Jurkat, Clone E6-1 (cell line): ENCODE measurements around the gene KRT34.
"Not testable (repeated sequence)": the region's sequence is repeated elsewhere in the genome, so short reads cannot be mapped to it uniquely, and the experiment has no call there.

Experiments
- DNase-seq: peaks from one replicate; pipeline ENCODE4 v3.0.0-alpha.2; 2011; ENCODE audit warnings: low read depth, low spot score
- H3K4me3 ChIP-seq: 2 replicates; pipeline ENCODE4 v1.5.1; 2011; ENCODE audit warnings: mild to moderate bottlenecking, low read length, control low read depth, moderate library complexity

KRT34 gene

DNA sequence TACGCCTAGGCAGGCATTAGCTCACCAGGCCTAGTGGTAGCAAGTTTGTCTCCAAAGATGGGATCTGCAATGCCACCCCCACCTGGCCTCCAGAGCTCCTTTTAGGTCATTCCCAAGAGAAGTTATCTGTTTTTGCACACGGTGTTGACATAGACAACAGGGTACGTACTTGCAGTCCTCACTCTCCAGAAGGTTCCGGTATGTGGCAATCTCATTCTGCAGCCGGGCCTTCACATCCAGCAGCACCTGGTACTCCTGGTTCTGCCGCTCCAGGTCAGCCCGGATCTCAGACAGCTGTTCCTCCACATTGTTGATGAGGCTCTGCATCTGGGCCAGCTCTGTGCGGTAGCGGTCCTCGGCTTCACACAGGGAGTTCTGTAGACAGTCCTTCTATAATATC is 25.1 kb upstream of the KRT34 start:
- DNase-seq: no peak
- H3K4me3 ChIP-seq: no peak overlapping the region

DNA sequence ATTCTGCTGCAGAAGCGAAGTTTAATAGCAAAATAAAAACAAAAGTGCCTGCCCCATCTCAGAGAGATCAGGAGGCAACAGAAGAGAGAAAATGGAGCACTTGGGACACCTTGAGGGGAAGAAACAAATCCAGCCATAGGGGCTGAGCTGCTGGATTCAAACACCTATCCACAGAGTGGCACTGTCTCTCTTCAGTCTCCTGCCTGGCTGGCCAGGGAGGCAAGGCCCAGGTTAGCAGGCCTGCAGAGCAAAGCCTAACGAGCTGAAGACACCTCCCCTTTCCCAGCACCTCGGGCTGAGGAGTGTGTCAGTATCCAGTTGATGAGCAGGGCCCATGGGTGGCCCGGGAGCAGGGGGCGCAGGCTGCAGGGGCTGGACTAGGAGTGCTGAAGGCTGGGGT is 24.1 kb upstream of the KRT34 start:
- no peak for DNase-seq
- no peak overlapping the region for H3K4me3 ChIP-seq

DNA sequence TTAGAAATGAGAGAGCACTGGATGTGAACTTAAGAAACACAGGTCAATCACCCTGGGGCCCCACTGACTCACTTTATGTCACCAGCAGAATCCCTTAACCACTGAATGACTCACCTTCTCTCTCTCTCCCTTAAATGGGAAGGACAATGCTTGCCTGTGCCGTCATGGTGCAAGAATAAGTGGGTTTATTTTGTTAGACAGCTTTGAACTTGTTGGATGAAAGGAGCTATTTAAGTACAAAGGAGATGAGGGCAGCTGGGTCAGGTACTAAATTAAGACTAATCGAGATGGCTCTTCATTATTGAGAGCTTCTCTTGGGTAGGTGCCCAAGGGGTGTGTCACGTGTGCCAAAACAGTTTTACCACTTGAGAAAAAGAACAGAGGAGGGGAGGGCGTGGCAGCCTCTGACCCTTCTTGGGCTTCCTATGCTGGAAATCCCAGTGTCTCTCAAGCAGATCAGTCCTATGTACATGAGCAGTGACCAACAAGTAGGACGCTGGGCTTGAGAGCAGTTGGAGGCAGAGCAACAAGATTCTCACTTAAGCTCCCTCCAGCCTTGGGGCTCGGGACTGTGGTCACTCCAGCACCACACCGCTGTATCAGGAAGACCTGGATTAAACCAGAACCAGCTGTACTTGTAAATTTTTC is 22.0 kb upstream of the KRT34 start:
- DNase-seq: no peak
- no peak overlapping the region for H3K4me3 ChIP-seq

DNA sequence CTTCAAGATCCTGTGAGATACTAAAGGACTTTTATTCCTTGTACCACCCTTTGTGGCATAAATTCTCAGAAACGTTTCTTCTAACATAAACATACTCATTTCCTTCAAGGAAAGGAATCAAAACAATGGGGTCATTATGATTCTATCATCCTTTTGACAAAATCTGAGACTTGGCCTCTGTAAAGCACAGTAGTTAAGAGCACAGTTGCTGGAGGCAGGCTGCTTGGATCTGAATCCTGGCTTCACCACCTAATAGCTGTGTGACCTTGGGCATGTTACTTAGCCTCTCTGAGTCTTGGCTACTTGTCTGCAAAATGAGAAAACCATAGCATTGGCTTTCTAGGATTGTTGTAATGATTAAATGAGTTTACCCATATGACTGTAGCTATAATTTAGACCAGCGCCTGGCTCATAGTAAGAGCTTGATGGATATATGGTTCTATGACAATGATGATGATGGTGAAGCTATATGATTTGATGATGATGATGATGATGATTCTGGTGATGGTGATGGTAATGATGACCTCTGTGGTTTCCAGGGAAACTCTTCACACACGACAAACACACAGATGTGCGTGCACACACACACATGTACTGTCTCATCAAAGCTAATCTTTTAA is 21.4 kb upstream of the KRT34 start:
- no peak for DNase-seq

DNA sequence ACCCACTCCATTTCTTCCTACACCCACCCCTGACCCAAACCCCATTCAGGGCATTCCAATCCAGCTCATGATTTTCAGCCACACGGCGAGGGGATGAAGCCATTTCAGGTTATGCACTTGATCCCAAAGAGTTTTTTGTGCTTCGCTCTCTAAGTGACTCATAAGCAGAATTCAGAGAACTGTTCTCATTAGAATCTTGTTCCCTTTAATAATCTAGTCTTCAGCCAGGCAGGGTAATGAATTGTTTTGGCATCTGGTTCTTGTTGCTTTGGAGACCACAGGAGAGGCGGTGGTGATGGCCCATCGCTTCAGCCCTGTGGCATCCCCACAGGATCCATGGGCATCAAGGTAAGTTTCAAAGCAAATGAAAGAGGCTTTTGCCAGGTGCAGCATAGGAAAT is 20.1 kb upstream of the KRT34 start:
- no peak for DNase-seq
- no peak overlapping the region for H3K4me3 ChIP-seq

More for the DNA sequence above, 21.4 kb upstream of the KRT34 start:
- H3K4me3 ChIP-seq: no peak overlapping the region

DNA sequence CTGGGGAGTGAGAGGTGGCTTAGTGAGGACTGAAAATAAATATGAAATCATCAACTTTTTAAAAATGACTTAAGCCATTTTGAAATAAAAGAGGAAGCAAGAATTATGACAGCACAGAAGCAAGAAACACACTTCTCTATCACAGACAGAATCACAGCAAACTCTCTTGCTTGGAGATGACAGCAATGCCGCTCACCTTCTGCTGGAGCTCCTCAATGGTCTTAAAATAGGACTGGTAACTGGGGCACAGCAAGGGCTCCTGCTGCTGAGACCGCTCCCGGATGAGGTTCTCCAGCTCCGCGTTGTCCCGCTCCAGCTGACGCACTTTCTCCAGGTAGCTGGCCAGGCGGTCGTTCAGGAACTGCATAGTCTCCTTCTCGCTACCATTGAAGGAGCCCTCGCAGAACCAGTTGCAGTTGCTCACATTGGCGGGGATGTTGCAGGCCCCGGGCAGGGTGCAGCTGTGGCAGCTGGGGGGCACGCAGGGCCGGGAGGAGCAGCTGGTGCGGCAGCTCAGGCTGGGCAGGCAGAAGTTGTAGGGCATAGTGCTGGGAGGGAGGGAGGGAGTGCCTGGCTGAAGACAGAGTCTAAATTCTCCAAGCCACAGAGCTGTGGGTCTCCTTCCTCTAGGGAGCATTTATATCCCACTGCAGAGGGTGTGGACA is 15.0 kb upstream of the KRT34 start, which contains the start of gene KRT31:
TSS of gene KRT31 (minus strand) at position 613 of the 665 bp plus-strand sequence. CDS start at position 544, 69 bp downstream.
- no peak for DNase-seq
- H3K4me3 ChIP-seq: no peak within 1 kb of the TSS

DNA sequence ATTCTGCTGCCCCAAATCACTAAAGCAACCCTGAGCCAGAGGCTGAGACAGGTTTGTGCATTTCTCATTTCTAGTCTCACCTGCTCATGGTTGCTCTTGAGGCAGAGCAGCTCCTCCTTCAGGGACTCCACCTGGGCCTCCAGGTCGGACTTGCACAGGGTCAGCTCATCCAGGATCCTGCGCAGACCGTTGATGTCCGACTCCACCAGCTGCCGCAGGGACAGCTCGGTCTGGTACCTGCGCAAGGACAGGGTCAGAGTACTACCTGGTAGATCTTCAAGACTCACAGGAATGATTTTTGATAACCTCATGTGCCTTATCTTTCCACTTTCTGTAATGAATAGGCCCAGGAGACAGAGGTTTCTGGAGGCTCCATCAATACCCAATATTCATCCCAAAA is 14.2 kb upstream of the KRT34 start:
- no peak for DNase-seq
- H3K4me3 ChIP-seq: no peak overlapping the region

DNA sequence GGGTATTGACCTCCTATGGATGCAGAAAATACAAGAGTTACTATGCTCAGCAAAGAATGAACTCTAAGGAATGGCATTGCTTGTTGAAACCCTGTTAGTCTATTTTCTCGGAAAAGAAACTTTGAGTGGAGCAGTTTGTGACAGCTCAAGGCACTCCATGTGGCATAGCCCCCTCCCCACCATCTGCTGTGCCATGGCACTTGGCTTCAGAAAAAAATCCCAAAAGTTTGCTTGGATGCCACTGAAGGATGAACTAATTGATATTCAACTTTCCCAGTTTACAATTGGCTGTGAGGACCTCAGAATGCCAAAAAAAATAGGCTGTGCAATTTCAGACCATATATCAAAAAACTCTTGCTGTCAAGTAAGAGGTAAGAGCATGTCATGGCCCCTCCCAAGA is 13.5 kb upstream of the KRT34 start:
- no peak overlapping the region for H3K4me3 ChIP-seq
- no peak for DNase-seq

DNA sequence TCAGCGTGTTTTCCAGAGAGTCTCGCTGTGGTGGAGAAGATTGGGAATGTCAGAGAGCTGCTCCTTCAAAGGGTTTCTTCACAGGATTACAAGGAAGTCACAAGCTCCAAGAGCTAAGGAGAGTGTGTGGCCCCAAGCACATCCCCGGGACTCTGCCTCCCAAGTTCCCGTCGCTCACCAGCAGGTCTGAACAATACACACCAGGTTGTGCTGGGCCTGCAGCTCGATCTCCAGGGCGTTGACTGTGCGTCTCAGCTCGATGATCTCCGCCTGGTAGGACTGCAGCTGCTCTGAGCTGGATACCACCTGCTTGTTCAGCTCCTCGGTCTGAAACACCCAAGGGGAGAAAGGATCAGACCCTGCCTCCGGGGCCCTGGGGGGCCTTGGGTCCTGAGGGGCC is 12.9 kb upstream of the KRT34 start:
- H3K4me3 ChIP-seq, DNase-seq: not testable (repeated sequence)

DNA sequence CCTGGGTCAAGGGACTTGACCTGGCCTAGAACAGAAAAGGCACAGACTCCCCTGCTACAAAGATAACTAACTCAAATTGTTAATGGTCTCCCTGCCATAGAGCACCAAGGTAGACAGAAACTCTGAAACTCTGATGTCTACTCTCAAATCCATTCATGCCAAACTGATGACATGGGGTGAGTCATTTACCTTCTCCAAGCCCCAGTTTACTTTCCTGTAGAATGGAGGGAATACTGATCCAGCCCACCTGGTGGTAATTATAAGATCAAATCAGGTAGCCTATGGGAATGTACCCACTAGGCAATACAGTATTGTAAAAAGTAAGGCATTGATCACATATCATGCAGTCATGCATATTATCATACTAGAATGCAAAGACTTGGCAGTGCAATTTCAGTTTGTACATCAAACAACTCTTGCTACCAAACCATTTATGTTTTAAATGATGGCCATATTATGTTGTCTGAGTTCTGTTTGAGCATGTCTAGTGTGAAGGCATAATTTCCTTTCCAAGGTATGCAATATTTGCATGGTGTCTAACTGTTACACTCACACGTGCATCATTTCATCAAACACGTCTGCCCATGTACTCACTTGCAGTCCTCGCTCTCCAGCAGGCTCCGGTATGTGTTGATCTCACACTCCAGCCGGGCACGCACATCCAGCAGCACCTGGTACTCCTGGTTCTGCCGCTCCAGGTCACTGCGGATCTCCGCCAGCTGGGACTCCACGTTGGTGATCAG is 12.3 kb upstream of the KRT34 start:
- H3K4me3 ChIP-seq: no peak overlapping the region
- DNase-seq: no peak

DNA sequence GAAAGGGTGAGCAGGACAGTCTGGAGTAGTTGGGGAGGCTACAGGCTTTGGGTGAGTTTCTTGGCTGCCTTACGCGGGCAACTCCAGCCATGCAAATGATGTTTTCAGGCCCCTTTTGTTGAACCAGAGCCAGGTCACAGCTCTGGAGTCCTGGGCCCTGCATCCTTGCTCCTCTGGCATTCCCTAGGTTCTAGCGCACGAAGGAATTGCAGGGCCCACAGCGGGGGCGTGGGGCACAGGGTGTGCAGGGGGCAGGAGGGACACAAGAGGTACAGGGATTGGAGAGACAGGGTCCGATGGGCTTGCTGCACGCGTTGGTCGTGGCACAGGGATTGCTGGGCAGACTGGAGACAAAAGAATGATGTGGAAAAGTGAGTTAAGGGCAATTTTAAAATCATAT is 11.7 kb upstream of the KRT34 start:
- no peak overlapping the region for H3K4me3 ChIP-seq
- no peak for DNase-seq

DNA sequence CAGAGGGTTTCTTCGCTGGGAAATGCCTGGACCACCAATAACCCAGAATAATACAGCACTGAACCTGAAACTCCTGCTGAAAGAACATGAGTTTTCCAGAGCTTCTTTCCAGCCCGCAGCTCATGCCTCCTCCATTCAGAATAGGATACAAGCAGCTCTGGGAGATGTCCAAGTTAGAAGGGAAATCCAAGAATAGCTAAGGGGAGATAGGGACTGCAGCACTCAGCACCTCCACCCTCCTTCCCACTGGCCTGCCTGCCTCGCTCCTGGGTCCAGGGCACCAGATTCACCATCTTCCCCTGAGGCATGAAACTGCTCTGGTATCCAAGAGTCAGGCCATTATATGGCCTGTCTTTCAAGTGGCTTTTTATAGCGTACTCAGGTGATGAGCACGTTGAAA is 11.2 kb upstream of the KRT34 start:
- H3K4me3 ChIP-seq: no peak overlapping the region
- no peak for DNase-seq

DNA sequence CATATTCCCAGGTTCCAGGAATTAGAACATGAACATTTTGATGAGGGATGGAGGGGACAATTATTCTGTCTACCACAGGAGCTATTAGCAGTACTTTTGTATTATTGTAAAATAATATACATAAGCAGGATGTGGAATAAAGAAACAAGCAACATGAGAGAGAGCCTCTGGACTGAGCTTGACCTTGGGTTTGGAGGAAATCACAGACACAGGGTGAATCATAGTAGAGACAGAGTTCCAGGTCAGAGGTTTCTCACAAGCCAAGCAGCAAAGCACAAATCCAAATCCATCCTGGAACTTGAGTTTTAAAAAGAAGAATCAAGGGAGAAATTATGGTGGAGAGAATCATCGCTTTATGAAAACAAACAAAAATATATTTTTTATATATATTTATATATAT is 10.2 kb upstream of the KRT34 start:
- DNase-seq: no peak
- H3K4me3 ChIP-seq: no peak overlapping the region

DNA sequence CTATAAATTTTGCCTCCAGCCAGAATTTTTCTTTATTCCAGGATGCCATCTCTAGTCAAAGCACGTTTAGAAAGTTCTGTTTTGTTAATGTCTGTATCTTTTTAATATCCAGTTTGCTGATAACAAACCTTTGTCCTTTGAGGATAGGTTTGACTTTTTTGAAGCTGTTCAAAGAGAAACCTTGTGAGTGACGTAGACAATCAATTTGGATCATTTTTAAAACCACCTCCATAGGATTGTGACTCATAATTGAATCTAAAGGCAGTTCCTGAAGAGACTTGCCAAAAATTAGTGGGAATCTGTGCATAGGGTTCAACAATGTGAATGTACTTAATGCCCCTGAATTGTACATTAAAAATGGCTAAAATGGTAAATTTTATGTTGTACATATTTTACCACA is 9.4 kb upstream of the KRT34 start:
- DNase-seq: no peak
- H3K4me3 ChIP-seq: no peak overlapping the region

DNA sequence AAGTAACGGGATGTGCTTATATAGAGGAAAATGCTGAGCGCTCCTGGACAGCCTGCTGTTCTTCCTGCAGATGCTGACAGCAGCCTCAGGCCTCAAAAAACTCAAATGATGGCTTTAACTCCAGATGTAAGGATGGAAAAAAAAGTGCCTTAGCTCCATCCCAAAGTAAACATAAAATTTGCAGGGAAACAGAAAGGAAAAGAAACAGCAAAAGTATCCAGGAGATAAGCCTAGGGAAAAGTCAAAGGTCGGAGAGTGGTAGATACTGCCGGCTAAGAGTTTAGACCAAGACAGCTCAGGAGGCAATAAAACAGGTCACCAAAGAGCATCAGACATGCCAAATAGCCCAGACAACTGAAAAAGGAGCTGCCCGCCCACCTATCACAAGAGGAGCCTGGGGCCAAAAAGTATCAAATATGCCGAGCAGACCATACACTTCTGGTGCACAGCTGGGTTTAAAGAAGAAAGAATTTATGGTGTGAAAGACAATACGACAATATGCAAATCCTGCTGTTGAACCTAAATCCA is 8.4 kb upstream of the KRT34 start:
- no peak for DNase-seq
- no peak overlapping the region for H3K4me3 ChIP-seq

DNA sequence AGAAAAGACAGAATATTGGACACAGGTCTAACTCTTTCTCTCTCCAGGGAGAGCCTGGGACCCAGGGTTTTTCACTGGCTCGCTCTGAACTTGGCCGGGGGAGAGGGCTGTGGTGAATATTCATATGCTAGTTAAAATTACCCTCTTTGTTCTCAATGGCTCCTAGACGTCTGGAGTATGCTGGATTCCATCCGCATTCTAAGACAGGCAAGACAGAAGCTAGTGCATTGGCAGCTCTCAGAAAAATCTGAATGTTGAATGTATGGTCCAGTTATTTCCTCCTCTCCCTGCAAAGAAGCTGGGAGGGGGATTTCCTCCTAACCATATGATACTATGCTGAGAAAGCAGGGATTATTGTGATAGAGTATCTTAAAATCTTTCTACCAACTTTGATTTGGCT is 5.6 kb upstream of the KRT34 start:
- DNase-seq: no peak
- no peak overlapping the region for H3K4me3 ChIP-seq

DNA sequence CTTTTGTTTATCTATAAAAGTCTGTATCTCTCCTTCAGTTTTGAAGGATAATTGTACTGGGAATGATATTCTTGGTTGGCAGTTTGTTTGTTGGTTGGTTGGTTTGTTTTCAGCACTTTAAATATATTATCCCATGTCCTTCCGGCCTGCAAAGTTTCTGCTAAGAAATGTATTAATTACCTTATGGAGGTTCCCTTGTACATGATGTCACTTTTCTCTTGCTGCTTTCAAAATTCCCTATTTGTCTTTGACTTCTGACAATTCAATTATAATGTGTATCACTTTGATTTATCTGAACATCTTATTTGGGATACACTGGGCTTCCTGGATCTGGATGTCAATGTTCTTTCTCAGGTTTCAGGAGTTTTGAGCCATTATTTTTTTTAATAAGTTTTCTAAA is 4.1 kb upstream of the KRT34 start:
- H3K4me3 ChIP-seq: no peak overlapping the region
- no peak for DNase-seq

DNA sequence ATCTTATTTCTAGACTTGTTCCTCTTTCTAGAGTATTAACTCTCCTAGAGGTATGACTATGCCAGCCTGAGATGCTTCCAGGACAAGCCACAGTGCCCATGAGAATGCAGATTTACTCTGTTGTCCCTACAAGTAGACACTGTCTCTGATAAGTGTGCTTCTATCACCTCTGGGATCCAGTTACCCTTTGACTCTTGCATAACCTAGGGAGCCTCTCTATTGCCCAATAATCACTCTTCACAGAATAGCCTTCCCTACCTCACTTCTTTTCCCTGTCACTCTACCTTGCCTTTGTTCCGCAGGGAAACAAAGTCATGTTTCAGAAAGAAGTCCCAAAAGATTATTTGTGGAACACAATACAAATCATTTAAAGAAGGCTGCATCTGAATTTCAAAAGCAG is 1.6 kb upstream of the KRT34 start:
- DNase-seq: no peak
- H3K4me3 ChIP-seq: no peak overlapping the region

DNA sequence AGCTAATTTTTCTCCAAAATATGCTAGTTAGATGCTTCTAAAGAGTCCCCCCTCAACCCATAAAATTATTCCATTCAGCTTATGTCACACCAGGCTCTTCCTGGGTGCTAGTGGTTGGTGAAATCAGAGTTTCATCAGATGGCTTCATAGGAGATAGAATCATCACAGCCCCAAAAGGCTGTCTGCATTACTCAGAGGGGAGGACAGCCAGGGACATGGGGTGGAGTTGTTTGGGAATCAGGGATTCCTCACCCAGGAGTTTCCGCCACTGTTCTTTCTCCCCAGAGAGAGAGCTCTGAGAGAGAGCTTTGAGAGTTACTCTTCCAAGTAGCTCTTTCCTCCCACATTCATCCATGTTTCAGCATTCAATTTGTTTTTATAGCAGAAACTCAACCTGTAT is 288 bp upstream of the KRT34 start:
- no peak for DNase-seq
- H3K4me3 ChIP-seq: no peak overlapping the region

DNA sequence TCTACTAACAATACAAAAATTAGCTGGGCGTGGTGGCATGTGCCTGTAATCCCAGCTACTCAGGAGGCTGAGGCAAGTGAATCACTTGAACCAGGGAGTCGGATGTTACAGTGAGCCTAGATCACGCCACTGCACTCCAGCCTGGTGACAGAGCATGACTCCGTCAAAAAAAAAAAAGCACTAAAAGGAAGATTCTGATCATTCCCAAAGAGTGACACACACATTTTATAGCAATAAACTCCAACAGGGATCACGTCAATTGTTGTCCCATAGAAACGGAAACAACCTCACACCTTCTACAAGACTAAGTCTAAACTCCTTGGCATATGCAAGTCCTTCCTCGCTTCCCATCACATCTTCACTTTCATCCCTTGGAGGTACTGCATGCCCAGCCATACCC is 2.0 kb downstream of the KRT34 start:
- not testable (repeated sequence) for DNase-seq, H3K4me3 ChIP-seq
